DMS53 (cell line): ENCODE measurements around the gene PRAC2.
A peak's percentile ranks its signal among the peaks of the same experiment; 100 is the strongest.

Source experiments
- DNase-seq: peaks from one replicate; lab custom pipeline; 2025; lab: John Stamatoyannopoulos, UW

The PRAC2 gene

DNA sequence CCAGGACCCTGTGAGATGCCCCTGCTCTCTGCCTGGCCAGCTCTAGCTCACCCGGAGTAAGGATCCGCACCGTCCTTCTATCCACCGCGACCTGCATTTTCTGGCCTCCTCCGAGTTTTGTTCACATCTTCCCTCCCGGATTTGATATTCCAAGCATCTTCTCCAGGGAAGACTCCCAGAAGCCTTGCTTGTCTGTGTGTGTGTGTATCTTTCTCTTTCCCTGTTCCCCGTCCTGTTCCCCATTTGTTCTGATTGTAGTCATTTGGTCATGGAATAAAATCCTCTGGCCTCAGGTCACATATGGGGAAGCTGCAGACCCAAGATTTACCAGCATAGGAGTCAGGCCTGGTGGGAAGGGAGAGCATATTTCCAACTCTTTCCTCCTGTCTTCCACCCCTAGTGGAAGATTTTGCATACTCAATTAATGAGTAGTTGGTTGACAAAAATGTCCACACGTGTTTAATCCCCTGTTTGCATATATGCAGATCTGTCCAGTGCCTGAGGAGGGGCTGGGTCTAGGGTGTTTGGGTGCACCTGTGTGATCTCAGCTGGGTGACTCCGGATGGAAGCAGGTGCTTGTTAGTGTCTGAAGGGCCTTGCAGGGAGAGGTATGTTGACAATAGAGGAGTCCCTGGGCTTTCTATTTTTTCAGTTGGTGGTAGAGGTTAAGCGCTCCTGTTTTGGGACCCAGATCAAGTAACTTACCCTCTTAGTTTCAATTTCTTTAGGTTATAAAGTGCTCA, 2.5 kb upstream of the PRAC2 start:
- no peak for DNase-seq

DNA sequence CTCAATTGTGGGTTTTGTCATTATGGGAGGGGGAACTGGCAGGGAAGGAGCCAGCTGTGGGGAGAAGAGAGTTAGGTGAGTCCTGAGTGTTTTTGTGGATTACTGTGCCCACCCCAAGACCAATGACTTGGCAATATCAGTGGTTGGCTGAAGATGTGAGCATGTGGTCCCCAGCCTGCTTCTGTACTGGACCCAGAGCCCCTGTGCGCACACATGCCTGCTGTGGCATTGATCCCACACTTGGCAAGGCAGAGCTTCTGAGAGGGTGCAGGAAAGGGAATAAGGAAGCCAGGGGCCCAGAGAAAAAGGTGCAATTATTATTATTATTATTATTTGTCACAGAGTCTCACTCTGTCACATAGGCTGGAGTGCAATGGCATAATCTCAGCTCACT, 2.0 kb upstream of the PRAC2 start:
- DNase-seq: no peak

DNA sequence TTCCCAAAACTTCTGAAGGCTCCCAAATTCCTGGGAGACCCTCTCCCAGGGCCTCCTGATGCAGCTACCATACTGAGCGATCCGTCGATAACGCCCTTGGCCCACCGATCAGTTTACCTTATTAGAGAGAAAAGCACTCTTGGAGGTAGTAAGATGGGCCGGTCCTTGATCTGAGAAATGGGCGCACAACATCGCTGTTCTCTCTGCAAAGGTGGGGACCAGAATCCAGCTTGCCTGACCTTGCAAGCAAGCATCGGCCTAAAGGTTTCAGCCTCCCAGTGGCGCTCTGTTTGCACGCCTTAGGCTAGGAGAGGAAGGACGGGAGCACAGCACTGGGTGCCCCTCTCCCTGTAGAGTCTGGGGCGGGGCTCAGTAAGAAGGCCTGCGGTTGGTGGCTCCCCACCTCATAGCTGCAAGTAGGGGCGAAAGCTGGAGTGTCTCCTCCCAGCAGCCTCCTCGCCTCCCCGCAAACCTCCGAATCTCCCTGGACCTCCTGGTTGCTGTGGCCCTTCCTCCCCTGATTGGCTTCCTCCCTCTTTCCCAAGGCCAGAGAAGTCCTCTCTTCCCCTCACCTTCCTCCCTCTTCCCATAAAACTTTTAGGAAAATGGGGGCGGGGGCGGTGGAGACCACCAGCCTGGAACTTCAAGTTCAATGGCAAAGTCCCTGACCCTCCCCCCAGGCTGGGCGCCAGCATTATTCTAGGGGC, 631 bp upstream of the PRAC2 start, which contains the start of gene PRAC1:
PRAC1 (minus strand) TSS at position 318 of the 707 bp plus-strand sequence; CDS start at position 192, 126 bp downstream.
- DNase-seq: no peak

DNA sequence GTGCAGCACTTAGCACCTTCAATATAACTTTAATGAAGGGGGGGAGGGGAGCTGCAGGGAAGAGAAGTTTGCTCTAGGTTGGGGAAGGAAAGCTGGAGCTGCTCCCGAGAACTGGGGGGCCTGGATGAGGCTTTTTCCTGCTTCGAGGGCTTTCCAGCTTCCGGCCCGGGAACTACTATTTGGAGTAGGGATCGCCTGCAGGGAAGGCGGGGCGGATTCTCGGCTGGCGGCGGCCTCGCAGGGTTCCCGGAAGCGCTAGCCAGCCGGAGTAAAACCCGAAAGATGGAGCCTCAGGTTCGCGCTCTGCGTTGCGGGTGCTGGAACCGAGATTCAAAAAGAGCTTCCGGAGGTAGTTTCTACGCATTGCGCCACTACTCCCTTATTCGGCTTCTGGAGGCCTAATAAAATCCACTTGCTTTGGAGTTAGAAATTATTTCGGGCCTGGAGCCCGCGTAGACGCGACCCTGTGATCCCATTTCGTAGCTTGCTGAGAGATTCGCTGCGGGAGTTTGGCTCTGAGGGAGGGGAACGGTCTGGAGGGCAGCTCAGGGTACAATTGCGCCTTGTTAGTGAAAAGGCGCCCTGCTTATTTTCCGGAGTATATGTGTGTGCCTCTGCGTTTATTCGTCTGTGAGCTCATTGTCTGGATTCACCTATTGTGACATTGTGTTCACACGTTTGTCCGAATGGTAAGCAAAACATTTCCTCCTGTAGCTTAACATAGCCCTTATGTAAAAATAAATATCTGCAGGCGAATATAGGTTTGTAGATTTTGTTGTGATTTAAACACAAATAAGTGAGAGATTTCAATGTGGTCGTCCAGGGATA, 652 bp downstream of the PRAC2 start:
- no peak for DNase-seq

DNA sequence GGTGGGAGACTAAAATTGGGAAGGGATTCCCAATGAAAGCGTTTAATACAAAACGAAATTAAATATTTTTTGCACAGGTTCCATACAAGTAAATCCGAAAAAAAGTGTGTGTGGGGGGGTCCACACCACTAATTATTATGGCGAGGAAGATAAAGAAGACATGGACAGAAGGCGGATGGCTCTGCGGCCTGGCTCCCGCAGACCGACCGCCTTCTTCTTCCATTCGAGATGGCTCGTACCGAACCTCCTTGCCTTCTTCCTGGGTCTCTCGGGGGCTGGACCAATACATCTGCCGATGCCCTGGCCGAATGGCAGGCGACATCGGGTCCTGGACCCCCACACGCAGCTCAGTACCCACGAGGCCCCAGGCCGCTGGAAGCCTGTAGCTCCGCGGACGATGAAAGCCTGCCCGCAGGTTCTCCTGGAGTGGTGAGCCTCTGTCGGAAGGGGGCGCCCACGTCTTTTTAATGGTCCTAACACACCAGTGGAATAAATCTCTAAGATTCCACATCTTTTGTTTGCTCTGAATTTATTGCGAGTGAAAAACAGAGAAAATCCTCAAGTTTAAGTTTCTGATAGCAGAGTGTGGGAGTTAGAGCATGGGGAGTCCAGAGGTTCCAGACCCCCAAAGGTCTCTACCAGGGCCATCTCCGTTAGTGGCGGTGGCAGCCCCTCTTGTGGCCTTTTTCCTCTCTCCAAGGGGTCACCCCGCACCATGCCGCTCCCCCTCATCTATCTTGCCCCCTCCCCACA, 1.4 kb downstream of the PRAC2 start:
- peak; percentile 78 for DNase-seq

DNA sequence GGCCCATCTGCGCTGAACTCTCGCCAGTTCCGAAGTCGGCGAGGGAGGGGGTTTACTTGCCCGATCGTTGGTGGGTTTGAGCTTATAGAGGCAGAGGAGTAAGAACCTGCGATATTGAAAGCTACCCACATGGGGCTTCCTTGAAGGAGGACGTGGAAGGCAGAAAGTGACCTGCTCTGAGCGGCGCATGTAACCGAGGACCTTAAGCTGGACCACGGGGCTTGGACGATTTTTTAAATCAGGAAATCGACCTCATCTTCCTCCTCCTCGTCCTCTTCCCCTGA, 2.0 kb downstream of the PRAC2 start:
- no peak for DNase-seq

DNA sequence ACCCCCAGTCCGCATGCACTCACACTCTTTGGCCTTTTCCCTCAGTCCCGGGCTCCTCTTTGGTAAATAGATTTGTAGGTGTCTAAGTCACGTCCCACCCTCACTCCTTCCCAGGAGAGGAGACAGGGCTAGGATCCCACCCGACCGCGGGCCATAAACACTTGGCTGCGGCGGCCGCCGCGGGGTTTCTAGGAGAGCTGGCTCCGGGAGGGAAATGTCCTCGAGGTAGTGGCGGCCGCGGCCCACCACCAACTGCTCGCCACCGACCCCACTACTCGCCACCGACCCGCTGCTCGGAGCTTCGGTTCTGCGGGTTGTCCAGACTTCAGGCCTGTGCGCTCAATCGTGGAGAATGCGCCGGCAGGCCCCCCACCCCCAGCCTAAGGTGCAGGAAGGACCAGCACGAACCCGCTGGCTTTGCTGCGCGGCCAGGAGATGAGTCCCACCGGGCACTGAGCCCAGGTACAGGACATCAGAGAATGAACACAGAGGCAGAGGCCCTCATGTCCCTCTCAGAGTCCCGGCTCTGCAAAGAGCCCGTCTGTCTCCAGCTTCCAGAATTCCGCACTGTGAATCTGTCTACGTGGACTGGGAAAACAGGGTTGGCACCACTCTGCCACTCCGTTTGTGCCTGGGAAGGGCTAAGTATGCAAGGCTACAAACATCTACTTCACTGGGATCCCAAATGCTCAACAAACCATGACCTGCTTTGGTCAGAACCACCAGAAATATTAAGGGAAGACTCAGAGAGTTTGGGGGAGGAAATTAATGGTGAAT, 2.5 kb downstream of the PRAC2 start:
- DNase-seq: no peak

DNA sequence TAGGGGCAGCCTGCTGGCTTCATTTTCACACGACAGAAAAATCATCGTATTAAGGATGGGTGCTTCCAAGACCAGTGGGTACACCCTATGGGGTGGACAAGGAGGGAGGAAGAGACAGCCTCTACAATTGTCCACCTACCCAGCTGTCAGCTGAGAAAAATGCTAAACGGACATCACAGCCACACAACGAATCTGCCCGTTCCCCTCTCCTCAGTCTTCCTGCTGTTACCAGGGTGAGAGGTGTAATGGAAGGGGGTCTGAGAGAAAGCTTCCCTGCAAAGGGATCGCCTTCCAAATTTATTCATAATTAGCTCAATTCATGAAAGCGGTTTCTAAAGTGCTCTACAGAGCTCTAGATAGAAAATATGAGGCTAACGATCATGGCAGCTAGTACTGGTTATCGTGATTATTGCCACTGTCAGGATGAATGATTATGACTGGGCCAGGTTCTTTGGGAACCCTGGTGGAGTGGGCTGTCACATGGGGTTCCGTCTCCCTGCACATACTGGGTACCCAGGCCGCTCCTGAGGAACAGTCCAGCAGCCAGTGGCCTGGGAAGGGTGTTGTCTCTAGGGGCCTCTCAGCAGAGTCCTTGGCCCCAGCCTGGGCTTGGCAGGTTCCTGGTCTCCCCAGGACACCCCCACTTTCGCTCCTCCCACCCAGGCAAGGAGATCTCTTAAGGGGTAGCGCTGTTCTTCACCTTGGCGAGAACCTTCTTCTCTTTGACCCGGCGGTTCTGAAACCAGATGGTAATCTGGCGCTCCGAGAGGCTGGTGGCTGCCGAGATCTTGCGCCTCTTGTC, 3.3 kb downstream of the PRAC2 start:
- DNase-seq: no peak

DNA sequence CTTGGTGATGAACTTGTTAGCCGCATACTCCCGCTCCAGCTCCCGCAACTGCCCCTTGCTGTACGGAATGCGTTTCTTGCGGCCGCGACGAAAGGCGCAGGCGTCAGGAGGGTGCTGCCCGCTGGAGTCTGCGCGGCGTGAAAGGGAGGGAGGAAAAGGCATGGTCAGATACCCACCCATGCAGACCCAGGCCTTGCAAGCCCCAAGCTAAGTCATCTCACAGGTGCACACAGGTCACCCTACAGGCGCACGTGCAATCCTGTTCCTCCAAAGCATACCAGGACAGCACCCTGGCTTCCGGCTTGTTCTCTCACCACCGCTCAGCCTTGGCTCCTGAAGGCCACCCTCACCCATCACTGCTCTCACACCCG, 3.9 kb downstream of the PRAC2 start:
- no peak for DNase-seq

DNA sequence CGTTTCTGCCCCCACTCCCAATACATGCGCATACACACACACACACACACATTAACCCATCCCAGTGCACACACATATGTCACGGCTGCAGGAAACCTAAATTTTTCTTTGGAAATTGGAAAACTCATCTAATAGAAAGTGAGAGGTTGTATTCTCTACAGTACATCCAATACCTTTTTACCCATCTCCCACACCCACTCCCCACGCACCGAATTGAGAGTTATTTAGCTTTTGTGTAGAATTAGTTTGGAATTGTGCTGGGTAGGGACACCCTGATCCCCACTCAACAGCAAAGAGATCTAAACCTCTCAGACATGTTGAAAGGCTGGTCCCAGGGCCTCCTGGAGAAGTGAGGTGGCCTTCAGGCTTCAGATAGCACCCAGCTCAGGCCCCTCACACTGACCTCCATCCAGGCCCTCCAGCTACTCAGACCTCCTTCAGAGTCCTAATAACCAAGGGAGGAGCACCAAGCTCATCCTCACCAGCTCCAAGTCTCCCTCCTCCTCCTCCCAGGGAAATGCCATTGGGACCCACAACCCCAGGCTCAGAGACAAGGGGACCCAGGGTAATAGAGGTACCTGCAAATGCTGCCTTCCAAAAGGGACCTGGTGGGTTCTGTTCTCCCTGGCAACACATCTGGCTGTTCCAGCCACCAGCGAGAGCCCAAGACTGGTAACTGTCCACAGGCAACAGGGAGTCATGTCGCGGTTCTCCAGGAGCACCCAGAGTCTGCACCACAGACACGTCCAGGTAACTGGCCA, 4.6 kb downstream of the PRAC2 start:
- no peak for DNase-seq

DNA sequence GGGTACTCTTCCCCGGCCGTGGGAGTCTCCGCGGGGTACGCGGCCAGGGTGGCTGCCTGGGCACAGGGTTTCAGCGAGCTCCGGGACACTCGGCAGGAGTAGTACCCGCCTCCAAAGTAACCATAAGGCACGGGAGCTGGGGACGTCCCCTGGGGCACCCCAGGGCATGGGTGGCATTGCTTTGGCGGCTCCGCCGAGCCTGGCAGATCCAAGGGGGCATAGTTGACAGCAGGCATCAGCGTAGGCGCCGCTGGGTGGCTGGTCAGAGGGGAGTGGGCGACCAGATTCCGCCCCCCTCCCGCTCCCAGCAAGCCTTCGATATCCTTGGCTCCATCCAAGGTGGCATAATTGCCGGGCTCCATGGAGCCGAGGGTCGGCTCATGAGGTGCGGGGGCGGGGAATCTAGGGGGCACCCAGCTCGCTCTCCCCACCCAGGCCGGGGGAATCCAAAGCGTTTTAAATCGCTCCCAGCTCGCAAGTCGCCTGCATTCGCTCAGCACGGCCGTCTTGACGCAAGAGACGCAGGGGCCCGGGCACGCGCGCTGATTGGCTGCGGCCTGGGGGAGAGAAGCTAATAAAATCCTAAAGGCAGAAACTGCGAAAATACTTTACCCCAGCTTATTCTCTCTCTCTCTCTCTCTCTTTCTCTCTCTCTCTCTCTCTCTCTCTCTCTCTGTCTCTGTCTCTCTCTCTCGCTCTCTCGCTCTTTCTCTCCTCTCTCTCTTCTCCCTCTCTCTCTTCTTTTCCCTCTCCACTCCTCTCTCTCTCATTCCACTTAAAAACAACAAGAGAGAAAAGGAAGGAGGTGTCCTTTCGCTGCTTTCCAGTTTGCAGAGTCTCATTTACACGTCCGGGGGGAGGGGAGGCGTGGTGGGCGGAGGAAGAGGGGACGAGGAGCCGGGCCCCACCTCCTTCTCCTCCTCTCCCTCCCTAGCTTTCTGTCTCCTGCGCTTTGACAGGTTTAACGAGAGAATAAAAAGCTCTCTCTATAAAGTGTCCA, 5.5 kb downstream of the PRAC2 start, which contains the start of gene HOXB13:
HOXB13 (minus strand) TSS at position 519 of the 1,000 bp plus-strand sequence; CDS start at position 362, 157 bp downstream.
- no peak for DNase-seq

DNA sequence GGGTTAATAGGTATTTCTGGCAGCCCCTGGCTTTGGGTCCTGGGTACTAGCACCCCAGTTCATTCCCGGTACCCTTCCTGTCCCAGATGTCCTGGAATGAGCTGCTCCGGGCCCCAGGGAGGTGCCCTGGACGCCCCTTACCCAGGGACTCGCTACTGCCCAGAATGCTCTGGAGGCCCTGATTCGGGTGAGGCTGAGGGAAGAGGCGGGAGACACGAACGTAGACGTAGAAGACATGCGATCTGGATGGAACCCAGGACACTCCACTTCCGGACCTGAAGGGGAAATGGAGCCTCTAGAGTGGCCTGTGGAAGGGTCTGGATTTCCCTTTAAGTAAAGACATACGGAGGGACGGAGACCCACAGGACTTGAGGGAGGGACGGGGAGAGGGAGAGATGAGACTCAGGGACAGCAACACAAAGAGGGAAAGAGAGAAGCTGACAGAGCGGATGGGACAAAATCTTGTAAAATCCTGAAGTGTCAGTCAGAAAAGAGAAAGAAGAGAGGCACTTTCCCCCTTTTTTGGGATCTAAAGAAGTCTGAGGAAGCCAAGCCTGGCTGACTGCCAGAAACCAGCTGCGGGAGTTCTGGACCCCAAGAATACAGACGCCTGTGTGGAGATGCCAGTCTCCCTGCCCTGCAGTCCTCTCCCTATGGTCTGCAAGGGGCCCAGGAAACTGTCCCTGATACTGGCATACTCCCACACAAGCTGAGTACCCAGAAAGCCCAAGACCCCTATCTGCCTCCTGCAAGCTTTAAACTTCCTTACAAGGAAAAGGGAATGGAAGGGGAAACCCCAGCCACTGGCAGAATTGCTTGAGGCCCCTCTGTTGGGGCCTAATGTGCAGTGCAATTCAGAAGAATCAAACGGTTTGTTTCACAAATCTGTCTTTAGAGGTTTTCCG, 6.6 kb downstream of the PRAC2 start:
- DNase-seq: no peak

DNA sequence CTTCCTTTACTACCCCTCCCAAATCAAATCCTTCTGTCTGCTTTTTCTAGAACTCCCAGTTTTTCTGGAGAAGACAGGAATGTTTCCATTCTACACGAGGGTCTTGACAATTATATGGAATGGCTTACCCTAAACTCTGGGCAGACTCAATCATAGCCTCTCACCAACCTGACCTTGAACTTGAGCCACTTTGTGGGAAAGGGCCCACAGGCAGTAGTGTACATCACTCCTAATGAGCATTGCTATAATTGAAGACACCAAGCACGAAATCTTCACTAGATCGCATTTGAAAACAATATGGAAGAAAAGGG, 7.2 kb downstream of the PRAC2 start:
- no peak for DNase-seq

DNA sequence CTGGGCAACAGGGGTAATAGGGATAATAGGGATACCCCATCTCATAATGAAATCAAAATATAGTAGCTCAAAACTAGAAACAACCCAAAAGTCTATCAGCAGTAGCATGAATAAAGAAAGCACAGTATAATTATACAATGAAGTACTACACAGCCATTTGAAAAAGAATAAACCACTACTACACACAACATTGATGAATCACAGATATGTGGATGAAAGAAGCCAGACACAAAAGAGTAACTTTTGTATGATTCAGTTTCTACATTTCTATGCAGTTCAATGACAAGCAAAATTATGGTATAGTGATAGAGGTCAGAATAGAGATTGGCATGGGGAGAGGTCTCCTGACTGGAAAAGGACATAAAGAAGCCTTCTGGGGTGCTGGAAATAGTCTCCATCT, 8.4 kb downstream of the PRAC2 start:
- no peak for DNase-seq

DNA sequence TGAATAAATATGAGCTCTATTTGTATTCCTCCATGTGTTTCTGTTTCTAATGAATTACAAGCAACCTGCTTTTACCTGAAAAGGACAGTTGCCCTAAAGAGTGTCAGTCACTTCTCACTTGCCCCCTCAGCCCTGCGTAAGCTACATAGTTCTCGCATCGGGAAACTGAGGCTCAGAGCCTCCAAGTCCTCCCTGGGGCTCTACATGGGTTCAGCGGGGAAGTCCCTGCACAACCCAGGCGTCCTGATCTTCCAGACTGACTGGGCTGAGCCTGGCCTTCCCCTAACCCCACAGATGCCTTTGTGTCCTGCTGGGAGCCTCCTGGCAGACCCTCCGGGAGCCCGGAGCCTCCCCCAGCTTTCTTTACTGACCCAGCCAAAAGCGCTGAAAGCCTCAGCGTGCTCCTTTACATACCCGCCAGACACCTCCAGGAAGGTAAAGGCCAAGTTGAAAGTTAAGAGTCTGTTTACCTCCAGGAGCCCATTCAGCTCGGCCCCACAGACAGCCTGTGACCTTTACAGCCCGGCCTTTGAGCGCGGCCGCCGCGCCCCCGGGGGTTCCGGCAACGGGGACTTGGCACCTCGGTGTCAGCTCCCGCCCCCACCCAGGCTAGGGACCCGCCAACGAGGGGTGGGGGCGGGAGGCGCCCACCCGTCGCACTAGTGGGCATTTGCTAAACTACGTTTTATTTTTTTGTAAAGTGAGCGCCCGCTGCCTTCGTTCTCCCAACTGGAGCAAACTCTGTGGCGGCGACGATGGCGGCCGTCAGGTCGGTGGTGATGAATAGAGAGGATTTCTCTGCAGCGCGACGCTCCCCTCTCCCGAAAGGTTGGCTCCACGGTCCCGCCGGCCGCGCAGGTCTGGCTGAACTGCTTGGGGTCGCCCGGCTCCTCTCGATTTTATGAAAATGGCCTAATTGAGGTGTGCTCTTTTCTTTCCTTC, 10.0 kb downstream of the PRAC2 start:
- DNase-seq: no peak

DNA sequence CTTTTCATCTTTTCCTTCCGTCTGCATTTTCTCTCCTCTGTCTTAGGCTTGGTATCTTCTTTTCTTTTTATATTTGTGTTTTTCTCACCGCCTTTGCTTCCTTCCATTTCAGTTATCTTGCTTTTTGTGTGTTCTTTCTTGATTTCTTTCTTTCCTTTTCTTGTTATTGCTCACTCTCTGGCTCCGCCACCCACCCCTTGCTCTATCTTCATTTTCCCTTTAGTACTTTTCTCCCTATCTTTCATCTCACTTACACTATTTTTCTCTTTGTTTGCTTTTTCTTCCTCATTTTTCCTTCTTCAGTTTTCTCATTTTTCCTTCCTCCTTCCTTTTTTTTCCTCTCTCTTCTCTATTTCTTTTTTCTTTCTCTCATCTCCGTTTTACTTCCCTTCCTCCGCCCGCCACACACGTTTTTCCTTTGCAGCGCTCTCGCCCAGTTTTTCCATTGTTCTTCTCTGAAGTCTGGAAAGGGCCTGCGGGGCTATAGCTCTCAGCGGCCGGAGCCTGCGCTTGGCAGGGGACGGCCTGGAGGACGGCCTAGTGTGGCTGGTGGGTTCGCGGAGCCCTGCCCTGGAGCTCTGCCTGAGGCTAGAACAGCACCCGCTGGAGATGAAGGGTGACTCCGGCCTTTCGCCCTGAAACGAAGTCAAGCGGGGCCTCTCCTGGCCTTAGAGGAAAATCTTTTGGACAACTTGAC, 10.8 kb downstream of the PRAC2 start:
- DNase-seq: no peak
